ENCODE results near the gene SOCS3.

DNA sequence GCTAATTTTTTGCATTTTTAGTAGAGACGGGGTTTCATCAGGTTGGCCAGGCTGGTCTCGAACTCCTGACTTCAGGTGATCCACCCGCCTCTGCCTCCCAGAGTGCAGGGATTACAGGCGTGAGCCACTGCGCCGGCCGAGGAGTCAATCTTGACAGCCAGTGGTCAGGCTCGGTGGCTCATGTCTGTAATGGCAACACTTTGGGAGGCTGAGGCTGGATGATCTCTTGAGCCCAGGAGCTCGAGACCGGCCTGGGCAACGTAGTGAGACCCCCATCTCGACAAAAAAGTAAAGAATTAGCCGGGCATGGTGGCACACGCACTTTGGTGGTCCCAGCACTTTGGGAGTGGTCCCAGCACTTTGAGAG, 18.0 kb upstream of the SOCS3 start:
- TF ChIP-seq POLR2AphosphoS5 (IDR thresholded peaks at IDR 0.05; ENCODE audit: low read depth, low read length) = no peak
- TF ChIP-seq TAF1 (IDR thresholded peaks at IDR 0.05; ENCODE audit: borderline replicate concordance, insufficient read depth, low read length) = no peak

Data from PFSK-1 (cell line).